GDM1 (cell line): ENCODE data around the gene ERVFRD-1.

ENCODE experiments used
- DNase-seq: peaks from one replicate; lab custom pipeline; 2025; lab: John Stamatoyannopoulos, UW

The ERVFRD-1 gene

GRCh38 chr6:11110921-11111768 lies at the start of gene ERVFRD-1:
Gene ERVFRD-1 (minus strand): TSS chr6:11111725. CDS start chr6:11105310, 6,415 bp downstream.
- no peak for DNase-seq

- DNase-seq, result no peak
These were observed 48.7 kb upstream of the ERVFRD-1 start for GRCh38 chr6:11160199-11160598.

GRCh38 chr6:11155589-11155988 lies 44.1 kb upstream of the ERVFRD-1 start:
- no peak for DNase-seq

GRCh38 chr6:11153447-11153846 lies 41.9 kb upstream of the ERVFRD-1 start:
- DNase-seq, result no peak

GRCh38 chr6:11152581-11152980 lies 41.1 kb upstream of the ERVFRD-1 start:
- no peak for DNase-seq

- no peak for DNase-seq
These were observed 40.0 kb upstream of the ERVFRD-1 start for GRCh38 chr6:11151488-11151887.

- no peak for DNase-seq
These were observed 38.0 kb upstream of the ERVFRD-1 start for GRCh38 chr6:11149551-11149950.

GRCh38 chr6:11146117-11146826 lies 34.7 kb upstream of the ERVFRD-1 start:
- no peak for DNase-seq

GRCh38 chr6:11144393-11144851 lies 32.9 kb upstream of the ERVFRD-1 start:
- DNase-seq, result peak; percentile 46

GRCh38 chr6:11143394-11144371 lies 32.2 kb upstream of the ERVFRD-1 start:
- no peak for DNase-seq

GRCh38 chr6:11142296-11143027 lies 30.9 kb upstream of the ERVFRD-1 start:
- no peak for DNase-seq

GRCh38 chr6:11141295-11141694 lies 29.8 kb upstream of the ERVFRD-1 start:
- no peak for DNase-seq

- DNase-seq, result no peak
These were observed 28.5 kb upstream of the ERVFRD-1 start for GRCh38 chr6:11140056-11140455.

GRCh38 chr6:11139051-11139960 lies 27.8 kb upstream of the ERVFRD-1 start:
- no peak for DNase-seq

GRCh38 chr6:11136809-11137208 lies 25.3 kb upstream of the ERVFRD-1 start:
- no peak for DNase-seq

- DNase-seq, result no peak
These were observed 21.8 kb upstream of the ERVFRD-1 start for GRCh38 chr6:11133281-11133680.

- DNase-seq, result no peak
These were observed 20.8 kb upstream of the ERVFRD-1 start for GRCh38 chr6:11132194-11132888.

GRCh38 chr6:11130605-11131004 lies 19.1 kb upstream of the ERVFRD-1 start:
- no peak for DNase-seq

GRCh38 chr6:11129908-11130565 lies 18.5 kb upstream of the ERVFRD-1 start:
- DNase-seq, result no peak
